WTC11 (cell line): ENCODE measurements around the gene UGDH.
A peak's percentile ranks its signal among the peaks of the same experiment; 100 is the strongest.

Source experiments
- AFF4 ChIP-seq: sonication (generic); formaldehyde crosslinking; IDR thresholded peaks from 2 replicates; pipeline ENCODE4 v1.8.1; 2023; ENCODE audit warnings: mild to moderate bottlenecking, missing genetic modification reagents, borderline replicate concordance
- CTCF ChIP-seq: fragments of 200-600 bp; IDR thresholded peaks from 2 replicates; pipeline ENCODE4 v1.8.0; 2022; ENCODE audit warnings: antibody characterized with exemption
- HMGXB4 ChIP-seq: sonication (generic); formaldehyde crosslinking; IDR thresholded peaks from 2 replicates; pipeline ENCODE4 v1.8.1; 2023; ENCODE audit warnings: mild to moderate bottlenecking, moderate library complexity, missing genetic modification reagents
- JUN ChIP-seq: sonication (generic); formaldehyde crosslinking; IDR thresholded peaks from 2 replicates; pipeline ENCODE4 v1.8.0; 2023; ENCODE audit warnings: mild to moderate bottlenecking, missing genetic modification reagents
- NFE2L1 ChIP-seq: sonication (generic); formaldehyde crosslinking; IDR thresholded peaks from 2 replicates; pipeline ENCODE4 v1.8.1; 2023; ENCODE audit warnings: missing genetic modification reagents
- SP1 ChIP-seq: sonication (generic); formaldehyde crosslinking; conservative IDR thresholded peaks from 2 replicates; pipeline ENCODE4 v1.8.1; 2022; ENCODE audit warnings: missing genetic modification reagents
- TCF7 ChIP-seq: sonication (generic); formaldehyde crosslinking; IDR thresholded peaks from 2 replicates; pipeline ENCODE4 v1.8.0; 2022; ENCODE audit warnings: mild to moderate bottlenecking, low read depth, missing genetic modification reagents, moderate library complexity
- USF1 ChIP-seq: sonication (generic); formaldehyde crosslinking; IDR thresholded peaks from 2 replicates; pipeline ENCODE4 v1.8.0; 2022; ENCODE audit warnings: mild to moderate bottlenecking, missing genetic modification reagents
- USF2 ChIP-seq: sonication (generic); formaldehyde crosslinking; IDR thresholded peaks from 2 replicates; pipeline ENCODE4 v1.8.1; 2023; ENCODE audit warnings: mild to moderate bottlenecking, missing genetic modification reagents, moderate library complexity

GRCh38 chr4:39458505-39459300 lies 68.5 kb downstream of the UGDH start, which contains the start of the genes LIAS and RPL9:
- TF ChIP-seq USF2 (CRISPR knock-in tag): no peak
- no peak for TF ChIP-seq CTCF
- no peak for TF ChIP-seq TCF7 (CRISPR knock-in tag)
- no peak for TF ChIP-seq JUN (CRISPR knock-in tag)
- no peak for TF ChIP-seq AFF4 (CRISPR knock-in tag)
- peak; percentile 93 for TF ChIP-seq SP1
- TF ChIP-seq USF1 (CRISPR knock-in tag): peak; percentile 24; the same call in 1 of the 2 replicates
- TF ChIP-seq HMGXB4 (CRISPR knock-in tag): peak; percentile 8; the same call in 1 of the 2 replicates
- TF ChIP-seq NFE2L1 (CRISPR knock-in tag): 0 out of 2 replicates have a peak, but pooled peaks have one; percentile 53
